Vagina (tissue), 2 donors: Measurements from ENCODE around the gene ASPSCR1.

ENCODE experiments used
- CTCF ChIP-seq, 3 experiments: fragments of 450-650 bp in 2 of 3; fragments of 200-600 bp in 1 of 3; sonication (generic) in 1 of 3; IDR thresholded peaks; one replicate each; pipeline ENCODE4 v1.5.1; 2017 to 2019; ENCODE audit warnings: antibody characterized with exemption in 3 of 3, mild to moderate bottlenecking in 2 of 3, moderate library complexity in 2 of 3
- POLR2A ChIP-seq, 2 donors: fragments of 450-650 bp; IDR thresholded peaks; one replicate each; pipeline ENCODE4 v1.6.1; 2017; ENCODE audit warnings: antibody characterized with exemption in 2 of 2, mild to moderate bottlenecking in 2 of 2, moderate library complexity in 2 of 2

- TF ChIP-seq CTCF (IDR thresholded peaks at IDR 0.05) (no peak), POLR2A (IDR thresholded peaks at IDR 0.05) (no peak)
Measured at GRCh38 chr17:82061047-82061925, 83.9 kb downstream of the ASPSCR1 start.
